T follicular helper cell (primary cell): ENCODE data around the gene FRMPD4.

Experiments used
- DNase-seq: peaks from one replicate; pipeline ENCODE4 v3.0.0-alpha.2; 2020; ENCODE audit warnings: low read depth

Gene FRMPD4

GRCh38 chrX:12210971-12211370, 72.7 kb downstream of the FRMPD4 start:
- DNase-seq: no peak

DNA sequence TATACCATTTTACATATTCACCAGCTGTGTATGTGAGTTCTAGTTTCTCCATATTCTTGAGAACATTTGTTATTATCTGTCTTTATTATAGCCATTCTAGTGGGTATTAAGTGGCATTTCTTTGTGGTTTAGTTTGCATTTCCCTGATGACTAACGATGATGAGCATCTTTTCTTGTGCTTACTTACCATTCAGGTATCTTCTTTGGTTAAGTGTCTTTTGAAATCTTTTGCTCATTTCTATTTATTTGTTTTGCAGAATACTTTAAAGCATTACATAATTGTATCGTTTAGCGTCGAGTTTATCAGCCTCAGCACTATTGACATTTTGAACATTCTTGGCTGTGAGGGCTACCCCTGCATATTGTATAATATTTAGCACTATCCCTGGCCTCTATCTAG, 85.4 kb downstream of the FRMPD4 start:
- no peak for DNase-seq

GRCh38 chrX:12225107-12225506, 86.8 kb downstream of the FRMPD4 start:
- no peak for DNase-seq

- no peak for DNase-seq
These were observed 89.3 kb downstream of the FRMPD4 start for GRCh38 chrX:12227412-12228041.

DNA sequence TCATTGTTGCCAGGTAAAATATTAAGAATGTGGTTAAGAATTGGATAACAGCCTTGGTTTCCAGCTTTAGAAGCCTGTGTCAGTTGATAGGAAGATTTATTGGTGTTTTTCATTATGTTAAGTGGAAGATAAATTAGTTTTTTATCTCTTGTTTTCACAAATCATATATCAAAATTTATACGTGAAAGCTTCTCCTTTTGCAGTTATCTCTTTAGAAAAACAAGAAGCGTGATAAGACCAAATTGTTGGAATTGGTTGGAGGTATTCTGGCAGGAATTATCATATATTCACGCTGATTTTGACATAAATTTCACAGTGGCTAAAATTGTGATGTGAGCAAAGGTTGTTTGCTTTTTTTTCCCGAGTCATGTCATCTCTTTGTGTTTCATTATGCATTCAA, 90.6 kb downstream of the FRMPD4 start:
- DNase-seq: no peak

- no peak for DNase-seq
These were observed 91.7 kb downstream of the FRMPD4 start for GRCh38 chrX:12229986-12230385.

DNA sequence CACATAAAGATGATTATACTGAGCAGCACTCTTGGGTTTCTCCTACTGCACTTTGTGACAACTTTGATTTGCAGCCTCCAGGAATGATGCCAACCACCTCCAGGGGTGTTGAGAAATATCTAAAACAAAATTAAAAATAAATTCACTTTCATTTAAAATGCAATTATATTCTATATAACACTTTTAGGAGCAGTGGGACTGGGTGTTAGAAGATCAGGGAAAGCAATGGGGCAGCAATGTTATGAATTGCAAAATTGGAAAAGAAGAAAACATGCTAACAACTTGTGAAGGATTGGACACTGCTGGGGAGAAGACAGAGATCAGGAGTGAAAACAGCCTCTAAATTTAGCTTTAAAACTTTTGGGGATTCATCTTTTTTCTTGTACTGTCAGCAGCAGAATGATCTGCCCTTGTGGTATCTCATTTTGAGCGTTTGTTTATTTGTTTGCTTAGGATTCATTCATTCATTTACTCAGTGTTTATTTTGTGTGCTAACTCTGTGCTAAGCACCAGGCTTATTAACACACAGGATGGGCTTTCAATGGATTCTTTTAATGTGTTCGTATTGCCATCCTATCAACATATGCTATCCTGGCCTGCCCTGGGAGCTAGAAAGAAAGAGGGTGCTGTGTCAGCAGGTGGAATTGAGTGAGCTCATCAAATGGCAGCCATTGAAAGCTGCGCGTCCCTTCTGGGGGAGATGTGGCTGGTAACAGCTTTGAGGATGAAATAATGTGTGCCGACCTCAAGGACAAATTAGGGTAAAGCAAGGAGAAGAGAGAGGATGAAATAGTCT, 96.5 kb downstream of the FRMPD4 start:
- no peak for DNase-seq

- no peak for DNase-seq
These were observed 97.9 kb downstream of the FRMPD4 start for GRCh38 chrX:12236156-12236555.

DNA sequence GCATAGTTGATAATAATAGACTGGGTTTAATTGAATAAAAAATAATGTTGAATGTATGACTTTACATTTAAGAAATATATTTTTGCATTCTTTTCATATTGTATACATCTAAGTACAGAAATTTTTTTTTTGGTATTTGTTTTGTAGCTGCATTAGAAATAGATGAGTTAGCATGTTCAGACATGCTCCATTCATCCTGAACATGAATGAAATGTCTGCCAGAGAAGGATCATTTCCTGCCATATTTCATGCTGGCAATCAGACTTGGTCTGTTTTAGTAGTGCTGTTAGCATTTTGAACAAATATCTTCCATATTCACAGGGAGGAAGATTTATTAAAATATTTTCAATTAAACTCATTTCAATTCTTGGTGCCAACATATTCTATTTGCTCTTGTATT, 98.9 kb downstream of the FRMPD4 start:
- no peak for DNase-seq

DNA sequence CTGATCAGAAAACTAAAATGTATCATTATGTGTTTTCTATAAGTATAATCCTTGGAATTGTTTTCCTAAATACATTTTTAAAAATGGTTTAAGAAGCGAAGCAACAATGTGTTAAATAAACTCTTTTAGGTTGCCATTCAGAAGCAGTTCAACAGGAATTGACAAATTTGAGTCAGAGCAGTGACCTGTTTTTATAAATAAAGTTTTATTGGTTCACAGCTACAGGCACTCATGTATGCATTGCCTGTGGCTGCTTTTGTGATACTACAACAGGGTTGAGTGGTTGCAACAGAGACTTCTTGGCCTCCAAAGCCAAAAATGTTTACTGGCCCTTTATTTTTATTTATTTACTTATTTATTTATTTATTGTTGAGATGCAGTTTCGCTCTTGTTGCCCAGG, 99.5 kb downstream of the FRMPD4 start:
- no peak for DNase-seq

GRCh38 chrX:12239356-12240082, 101.2 kb downstream of the FRMPD4 start:
- DNase-seq: no peak

DNA sequence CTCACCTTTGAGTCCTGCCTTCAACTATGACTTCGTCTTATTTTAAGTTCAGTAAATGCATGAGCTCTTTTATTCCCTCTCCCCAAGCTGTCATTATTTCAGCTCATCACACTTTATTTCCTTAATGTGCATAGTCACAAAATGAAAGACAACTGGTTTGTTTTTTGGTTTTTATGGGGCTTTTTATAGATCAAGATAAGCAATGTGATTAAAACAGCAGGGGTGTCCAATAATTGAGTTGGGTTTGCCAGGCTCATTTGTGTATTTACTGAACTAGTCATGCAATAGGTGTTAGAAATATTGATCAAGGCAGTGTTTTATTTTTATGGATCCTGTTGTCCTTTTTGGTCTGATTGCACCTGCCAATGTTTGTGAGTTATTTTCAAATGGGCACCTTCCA, 102.2 kb downstream of the FRMPD4 start:
- DNase-seq: no peak

GRCh38 chrX:12241026-12241425, 102.8 kb downstream of the FRMPD4 start:
- no peak for DNase-seq

DNA sequence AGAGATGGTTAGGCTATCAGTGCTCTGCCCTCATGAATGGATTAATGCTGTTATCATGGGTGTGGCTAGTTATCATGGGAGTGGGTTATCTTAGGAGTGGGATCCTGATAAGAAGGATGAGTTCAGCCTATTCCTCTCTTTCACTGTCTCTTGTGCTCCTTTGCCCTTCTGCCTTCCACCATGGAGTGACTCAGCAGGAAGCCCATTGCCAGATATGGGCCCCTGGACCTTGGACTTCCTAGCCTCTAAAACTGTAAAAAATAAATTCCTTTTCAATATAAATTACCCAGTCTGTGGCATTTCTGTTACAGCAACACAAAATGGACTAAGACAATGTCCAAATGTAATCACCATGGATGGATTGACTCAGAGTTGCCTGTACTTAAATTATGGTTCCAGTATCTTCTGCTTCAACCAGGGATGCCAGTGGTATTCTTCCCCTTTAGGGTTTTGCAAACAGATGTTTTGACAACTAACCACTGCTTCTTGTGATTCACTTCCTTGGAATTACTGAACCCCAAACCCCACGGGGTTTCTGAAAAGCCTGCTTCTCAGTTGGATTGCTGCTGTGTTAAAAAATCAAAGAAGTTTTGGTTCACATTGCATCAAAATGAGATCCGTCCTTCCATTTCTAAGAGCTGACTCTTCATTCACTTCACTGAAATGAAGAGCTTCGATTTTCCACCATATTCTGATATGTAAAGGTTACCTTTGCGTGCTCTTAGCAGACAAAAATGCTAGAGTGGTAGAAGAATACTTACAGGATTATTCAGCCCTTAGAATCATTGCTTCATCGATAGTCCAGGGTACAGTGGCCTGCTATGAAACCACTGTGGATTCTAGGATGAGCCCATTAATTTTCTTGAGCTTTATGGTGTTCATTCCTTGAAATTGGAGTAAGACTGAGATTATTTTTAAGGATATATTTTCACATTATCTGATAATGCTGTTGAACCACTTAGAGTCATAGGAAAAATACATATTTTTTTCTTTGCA, 107.7 kb downstream of the FRMPD4 start:
- no peak for DNase-seq

GRCh38 chrX:12249997-12250396, 111.7 kb downstream of the FRMPD4 start:
- no peak for DNase-seq

DNA sequence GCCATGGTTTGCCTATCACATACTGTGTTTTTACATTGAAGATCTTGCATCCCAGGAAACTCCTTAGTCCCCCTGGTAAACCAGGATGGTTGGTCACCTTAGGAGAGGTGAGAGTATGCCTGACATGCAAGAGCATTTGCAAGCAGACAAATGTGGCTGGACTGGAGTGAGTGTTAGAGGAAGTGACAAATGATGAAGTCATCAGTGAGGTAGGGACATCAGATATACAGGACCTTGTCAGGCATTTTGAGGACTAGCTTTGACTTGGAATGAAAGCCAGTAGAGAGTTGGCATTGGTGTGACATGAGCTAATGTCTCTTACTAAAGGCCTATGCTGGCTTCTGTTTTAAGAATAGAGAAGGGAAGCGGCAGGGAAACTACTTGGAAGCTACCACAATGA, 124.9 kb downstream of the FRMPD4 start:
- no peak for DNase-seq

DNA sequence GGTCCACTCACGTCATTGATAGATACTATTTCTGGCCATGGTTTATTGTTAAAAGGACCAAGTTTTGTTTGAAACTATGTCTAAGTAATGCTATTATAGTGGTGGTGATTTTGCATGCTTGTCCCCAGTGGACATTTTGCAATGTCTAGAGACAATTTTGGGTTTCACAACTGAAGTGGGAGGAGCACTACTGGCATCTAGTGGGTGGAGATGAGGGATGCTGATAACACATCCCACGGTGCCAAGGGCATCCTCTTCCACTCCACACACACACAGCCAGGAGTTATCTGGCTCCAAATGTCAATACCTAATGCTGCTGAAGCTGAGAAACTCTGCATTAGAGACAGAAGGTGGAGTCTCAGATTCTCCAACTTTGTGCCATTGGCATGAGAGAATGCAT, 131.2 kb downstream of the FRMPD4 start:
- DNase-seq: no peak

DNA sequence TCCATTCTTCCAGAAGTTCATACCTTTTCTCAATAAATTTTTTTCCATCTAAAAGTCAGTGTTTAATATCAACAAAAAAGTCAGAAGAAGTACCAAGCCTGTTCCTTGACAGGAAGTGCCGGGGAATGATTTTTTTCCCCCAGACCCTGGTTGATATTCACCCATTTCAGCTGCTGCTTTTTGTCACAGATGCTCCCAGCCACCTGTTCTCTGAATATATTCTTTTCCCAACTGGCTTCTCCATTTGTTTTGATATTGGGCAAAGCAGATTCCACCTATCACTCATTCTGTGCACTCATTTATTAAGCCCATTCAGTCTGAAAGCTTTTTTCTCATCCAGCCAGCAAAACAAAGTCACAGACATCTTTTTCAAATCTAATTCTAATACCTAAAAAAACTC, 139.9 kb downstream of the FRMPD4 start:
- no peak for DNase-seq

GRCh38 chrX:12282991-12283390, 144.7 kb downstream of the FRMPD4 start:
- no peak for DNase-seq

- no peak for DNase-seq
These were observed 154.9 kb downstream of the FRMPD4 start for GRCh38 chrX:12292996-12293765.

DNA sequence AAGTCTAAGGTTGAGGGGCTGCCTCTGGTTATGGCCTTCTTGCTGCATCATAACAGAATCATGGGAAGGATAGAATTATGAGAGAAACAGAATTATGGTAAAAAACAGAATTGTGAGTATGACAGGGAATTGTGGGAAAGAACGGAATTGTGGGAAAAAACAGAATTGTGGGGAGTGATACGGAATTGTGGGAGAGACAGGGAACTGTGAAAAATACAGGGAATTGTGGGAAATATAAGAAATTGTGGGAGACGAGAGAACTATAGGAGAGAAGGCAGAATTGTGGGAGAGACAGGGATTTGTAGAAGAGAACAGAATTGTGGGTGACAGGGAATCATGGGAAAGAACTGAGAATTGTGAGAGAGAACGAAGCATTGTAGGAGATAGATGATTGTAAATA, 159.1 kb downstream of the FRMPD4 start:
- no peak for DNase-seq
